NCI-H1436 (cell line): ENCODE measurements around the gene SERPINI1.
A peak's percentile ranks its signal among the peaks of the same experiment; 100 is the strongest.

Experiments used
- DNase-seq: peaks from one replicate; lab custom pipeline; 2025; lab: John Stamatoyannopoulos, UW

The SERPINI1 gene, protein sequence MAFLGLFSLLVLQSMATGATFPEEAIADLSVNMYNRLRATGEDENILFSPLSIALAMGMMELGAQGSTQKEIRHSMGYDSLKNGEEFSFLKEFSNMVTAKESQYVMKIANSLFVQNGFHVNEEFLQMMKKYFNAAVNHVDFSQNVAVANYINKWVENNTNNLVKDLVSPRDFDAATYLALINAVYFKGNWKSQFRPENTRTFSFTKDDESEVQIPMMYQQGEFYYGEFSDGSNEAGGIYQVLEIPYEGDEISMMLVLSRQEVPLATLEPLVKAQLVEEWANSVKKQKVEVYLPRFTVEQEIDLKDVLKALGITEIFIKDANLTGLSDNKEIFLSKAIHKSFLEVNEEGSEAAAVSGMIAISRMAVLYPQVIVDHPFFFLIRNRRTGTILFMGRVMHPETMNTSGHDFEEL

DNA sequence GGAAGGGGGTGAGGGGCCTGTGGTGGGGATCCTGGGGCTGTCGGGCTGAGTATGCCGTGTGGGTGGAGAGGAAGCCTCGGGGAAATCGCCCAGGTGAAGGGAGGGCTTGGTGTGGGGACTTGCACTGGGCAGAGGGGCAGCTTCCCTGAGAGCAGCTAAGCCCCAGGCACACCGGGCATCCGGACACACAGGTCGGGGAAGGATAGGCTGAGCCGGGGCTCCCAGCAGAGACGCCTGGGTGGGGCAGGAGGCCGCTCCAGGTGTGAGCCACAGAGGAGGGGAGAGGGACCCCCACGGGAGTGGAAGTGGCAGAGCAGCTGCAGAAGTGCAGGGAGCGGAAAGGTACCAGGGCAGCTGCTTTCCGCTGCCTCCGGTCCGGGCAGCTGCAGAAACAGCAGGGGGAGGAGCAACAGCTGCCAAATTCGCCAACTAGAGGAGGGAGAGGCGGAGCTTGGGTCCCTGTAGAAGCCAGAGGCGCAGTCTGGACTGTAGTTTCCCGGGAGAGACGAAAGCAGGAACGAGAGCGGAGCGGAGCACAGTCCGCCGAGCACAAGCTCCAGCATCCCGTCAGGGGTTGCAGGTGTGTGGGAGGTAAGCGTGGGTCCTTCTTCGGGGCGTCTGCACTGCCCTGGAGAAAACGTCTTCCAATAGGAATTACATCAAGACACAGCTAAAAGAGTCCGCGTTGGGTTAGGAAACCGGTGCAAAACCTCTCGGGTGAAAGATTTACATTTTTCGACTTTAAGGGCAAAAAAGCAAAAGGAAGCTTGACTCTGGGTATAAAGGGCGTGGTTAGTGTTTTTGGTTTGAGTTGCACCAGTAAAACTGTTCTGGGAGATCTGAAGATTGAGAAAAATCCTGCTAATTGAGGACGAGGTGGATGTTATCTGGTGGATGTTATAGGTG lies at the start of gene SERPINI1:
Gene SERPINI1 (plus strand): TSS at position 489 of the 906 bp plus-strand sequence. CDS start 53,408 bp downstream, outside the sequence.
- DNase-seq: peak; percentile 89

DNA sequence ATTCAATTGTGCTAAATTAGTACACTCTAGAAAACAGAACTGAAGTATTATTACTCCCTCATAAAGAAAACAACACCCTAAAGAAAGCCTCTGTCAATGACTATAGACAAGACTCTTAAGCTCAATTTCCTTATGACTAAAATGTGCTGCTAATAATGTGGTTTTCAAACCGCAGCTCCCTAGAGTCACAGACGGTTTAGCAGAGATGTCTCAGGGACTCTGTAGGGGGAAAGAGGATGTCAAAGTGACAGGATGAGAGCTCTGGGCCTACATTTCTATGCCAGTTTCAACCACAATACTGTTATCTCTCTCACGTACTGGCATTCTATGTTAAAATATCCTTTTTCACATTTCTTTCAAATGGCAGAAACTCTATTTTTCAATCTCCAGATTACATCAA lies 44.2 kb upstream of the SERPINI1 start:
- peak; percentile 11 for DNase-seq

DNA sequence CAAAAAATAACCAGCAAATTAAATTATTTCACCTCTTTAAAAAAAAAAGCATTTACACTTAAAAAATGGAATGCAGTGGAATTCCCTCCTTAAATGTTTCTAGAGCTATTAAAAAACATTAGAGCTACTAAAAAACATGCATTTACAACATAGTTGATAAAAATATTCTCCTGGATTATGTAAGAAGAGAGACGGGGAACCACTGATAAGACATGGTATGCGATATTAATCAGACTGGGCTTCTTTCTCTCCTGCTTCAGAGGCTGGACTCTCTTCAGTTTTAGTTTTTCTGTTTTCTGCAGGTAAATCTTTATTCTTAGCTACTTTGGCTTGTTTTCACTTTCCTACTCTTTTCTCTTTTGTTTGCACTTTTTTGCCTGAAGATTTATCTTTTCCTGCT lies 41.4 kb upstream of the SERPINI1 start:
- no peak for DNase-seq

DNA sequence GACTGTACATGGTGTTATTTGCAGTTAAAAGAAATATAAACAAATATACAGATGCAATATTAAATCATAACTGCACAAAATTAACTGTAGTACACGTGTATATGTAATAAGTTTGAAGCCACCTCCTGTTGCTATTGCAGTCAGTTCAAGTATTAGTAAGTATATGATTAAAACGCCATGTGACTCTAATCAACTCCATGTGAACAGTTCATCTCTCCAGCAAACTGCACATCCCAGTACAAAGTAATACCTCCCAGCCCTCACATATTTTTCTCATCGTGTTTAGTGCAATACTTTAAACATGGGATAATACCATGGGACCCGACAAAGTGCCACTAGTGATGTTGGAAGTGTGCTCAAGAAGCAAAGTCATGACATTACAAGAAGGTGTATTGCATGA lies 35.5 kb upstream of the SERPINI1 start:
- DNase-seq: no peak

DNA sequence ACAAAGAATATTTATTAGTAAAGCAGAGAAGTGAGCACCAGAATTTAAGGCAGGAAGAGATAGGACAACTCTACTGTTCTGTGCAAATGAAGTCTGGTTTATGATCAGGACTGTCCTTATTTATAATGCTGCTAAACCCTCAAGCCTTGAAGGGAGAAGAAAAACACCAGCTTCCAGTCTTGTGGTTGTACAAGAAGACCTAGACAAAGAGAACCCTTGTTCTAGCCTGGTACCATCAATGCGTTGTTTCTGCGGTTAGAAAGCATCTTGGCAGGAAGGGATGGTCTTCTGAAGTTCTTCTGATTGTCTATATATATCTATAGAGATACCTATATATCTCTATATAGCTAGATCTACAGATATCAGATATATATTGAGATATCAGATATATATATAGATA lies 34.6 kb upstream of the SERPINI1 start:
- no peak for DNase-seq

DNA sequence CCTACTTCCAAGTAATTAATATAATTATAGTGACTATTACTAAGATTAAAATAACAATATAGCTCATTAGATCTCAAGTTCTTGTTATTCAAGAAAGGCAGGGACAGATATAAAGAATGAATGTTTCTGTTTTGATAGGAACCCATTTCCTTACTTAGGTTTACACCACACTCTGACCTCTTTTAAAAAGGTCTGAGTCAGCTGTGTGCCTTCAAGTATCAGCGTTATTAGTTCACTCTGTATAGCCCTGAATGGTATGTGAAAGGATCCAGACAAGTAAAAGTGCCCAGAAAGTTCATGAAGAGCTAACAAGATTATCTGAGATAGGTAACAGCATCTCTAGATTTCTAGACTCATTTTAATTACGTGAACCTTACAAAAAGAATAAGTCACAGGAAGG lies 29.7 kb upstream of the SERPINI1 start:
- DNase-seq: no peak

DNA sequence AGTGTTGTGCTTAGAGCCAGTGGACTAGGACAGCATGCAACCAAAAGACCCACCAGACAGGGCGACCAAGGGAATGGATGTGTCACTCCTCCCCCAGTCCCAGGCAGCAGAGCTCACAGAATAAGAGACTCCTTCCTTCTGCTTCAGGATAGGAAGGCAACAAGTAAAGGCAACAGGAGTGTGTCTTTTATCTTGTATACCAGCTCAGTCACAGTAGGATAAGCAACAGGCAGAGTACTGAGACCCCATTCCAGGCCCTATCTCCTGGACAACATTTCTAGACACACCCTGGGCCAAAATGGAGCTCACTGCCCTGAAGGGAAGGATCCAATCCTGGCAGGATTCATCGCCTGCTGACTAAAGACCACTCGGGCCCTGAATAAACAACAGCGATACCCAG lies 25.8 kb upstream of the SERPINI1 start:
- no peak for DNase-seq

DNA sequence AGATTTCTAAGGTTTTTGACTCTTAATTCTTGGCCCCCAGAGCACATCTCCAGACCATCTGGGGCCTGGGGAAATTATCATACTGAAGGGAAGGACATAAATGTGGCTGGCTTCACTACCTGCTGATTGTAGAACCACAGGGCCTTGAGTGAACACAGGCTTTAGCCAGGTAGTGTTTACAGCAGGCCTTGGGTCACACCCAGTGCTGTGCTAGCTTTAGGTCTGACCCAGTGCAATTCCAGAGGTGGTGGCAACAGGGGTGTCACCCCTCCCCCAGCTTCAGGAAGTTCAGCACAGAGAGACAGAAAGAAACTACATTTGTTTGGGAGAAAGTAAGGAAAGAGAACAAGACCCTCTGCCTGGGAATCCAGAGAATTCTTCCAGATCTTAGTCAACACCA lies 25.0 kb upstream of the SERPINI1 start:
- no peak for DNase-seq

DNA sequence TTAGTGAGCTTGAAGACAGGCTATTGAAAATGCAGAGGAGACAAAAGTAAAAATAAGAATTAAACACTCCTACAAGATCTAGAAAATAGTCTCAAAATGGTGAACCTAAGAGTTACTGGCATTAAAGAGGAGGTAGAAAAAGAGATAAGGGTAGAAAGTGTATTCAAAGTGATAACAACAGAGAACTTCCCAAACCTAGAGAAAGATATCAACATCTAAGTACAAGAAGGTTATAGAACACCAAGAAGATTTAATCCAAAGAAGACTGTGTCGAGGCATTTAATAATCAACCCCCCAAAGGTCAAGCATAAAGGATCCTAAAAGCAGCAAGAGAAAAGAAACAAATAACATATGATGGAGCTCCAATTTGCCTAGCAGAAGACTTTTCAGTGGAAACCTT lies 24.1 kb upstream of the SERPINI1 start:
- DNase-seq: no peak

DNA sequence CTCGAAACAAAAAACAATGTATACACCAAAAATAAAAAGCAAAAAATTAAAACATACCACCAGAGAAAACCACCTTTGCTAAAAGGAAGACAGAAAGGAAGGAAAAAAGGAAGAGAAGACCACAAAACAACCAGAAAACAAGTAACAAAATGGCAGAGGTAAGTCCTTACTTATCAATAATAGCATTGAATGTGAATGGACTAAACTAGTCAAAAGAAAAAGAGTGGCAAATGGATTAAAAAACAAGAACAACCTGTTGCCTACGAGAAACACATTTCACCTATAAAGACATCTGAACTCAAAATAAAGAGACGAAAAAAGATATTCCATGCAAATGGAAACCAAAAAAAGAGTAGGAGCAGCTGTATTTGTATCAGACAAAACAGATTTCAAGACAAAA lies 23.1 kb upstream of the SERPINI1 start:
- no peak for DNase-seq

DNA sequence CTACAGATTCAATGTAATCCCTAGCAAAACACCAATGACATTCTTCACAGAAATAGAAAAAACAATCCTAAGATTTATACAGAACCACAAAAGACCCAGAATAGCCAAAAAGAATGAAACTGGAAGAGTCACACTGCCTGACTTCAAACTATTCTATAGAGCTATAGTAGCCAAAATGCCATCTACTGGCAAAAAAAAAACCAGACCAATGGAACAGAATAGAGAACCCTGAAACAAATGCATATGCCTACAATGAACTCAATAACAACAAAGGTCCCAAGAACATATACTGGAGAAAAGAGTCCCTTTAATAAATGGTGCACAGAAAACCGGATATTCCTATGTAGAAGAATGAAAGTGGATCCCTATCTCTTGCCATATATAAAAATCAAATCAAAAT lies 20.6 kb upstream of the SERPINI1 start:
- no peak for DNase-seq

DNA sequence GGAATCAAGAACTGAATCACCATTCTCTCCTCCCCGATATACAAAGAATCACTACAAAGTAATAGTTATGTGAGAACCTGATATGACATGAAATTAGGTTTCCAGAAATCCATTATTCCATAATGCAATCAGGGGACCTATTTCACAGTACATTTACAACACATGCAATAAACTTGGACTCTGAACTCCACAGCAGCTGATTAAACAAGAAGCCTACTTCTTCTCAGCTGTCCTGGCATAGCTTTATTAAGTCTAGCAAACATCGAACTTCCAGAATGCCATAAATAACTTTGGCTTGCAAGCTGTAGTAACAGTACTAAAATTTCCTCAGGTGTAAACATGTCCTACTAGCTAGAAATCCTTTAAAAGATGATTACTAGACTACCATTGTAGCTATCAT lies 18.6 kb upstream of the SERPINI1 start:
- DNase-seq: no peak

DNA sequence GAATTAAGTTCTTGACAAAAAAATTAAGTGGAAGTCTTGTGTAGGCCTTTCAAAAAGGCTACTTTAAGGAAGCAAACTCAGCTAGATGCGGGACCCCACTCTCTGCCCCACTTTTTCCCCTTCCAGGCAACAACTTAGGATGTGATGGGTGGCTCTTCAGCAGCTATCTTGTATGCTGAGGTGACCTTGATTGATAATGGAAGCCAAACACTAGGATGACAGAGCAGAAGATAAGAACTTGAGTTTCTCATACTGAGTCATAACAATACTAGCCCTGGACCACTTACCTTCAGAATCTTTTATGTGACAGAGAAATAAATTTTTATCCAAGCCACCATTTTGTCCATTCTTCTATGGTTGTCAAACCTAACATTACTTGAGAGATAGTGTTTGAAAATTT lies 16.9 kb upstream of the SERPINI1 start:
- DNase-seq: no peak

DNA sequence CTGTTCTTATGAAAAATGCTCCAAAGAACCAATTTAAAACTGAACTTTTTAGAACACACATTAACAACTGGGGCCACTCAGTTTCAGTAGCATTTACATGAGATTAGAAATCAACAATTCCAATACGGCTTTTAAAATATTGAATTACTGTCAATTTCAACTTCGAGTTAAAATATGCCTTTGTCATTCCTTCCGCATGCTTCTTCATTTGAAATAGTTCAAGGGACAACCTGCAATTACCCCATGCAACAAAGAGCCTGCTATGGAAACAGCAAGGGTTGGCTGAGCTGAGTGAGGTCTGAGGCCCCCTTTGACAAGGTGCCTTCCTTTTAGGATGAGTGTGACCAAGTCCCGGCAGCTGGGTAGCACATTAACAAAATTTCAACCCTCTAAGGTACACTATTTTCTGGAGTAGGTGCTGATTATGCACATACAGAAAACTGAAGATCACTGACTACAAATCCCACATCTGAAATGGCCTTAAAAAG lies 12.5 kb upstream of the SERPINI1 start:
- DNase-seq: no peak

DNA sequence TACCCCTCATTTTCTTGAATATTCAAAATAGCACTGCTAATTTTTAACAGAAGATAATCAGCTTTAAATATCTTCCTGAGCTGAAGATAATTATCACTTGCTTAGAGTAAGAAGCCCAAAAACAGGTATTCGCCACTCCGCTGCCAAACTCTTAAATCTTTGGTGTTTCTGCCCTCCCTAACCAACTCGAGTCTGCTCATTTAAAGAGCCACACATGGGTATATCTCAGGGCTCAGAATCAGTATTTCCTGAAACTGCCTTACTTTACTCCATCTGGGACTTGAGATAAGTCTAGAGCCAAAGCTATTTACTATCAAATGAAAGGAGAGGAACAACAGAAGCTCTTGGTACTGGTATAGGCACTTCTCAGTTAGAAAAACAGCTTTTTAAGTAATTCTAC lies 11.6 kb upstream of the SERPINI1 start:
- DNase-seq: no peak

DNA sequence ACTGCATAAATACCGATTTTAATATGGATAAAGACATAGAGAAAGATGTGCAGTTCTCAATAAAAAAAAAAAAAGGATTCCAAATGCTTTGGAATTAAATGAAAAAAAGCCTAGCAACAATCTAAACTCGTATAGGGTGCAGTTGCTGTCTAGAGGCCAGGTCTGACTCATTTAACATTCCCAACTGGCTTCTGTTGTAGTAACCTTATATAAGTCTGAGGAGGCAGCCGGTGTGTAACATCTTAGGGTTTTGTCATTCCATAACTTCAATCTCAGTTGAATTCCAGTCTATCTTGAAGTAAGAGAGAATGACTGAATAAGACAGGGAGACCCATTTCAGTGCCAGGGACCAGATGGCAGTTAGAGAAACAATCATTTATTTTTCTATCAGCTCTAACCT lies 7.3 kb upstream of the SERPINI1 start:
- DNase-seq: no peak

DNA sequence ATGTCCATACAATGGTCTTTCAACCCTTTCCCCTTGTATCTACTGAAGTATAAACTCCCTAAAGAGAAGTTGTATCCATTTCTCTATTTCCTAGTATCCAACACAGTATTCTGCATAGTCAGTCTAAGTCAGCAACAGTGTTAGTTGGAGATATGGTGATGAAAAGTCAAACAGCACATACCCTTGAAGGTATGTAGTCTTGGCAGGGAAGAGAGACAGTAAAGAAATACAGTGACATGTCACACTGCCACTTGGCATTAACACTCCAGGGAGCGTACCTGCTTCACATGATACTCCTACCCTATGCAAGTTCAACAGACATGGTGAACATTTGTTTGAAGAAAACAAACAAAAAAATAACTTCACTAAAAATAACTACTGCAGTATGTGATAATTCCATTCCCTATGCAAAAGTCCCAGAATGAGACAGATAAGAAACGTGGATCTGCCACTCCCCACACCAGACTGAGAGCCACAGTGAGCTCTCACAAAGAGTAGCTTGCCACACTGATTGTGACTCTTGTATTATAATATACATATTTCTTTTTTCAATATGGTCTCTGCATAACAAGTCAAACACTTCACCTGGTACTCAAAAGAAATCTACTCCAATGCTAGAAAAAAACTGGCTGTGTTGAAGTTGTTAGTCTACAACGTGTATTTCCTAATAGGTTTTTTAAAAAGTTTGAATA lies 6.7 kb upstream of the SERPINI1 start:
- DNase-seq: no peak

DNA sequence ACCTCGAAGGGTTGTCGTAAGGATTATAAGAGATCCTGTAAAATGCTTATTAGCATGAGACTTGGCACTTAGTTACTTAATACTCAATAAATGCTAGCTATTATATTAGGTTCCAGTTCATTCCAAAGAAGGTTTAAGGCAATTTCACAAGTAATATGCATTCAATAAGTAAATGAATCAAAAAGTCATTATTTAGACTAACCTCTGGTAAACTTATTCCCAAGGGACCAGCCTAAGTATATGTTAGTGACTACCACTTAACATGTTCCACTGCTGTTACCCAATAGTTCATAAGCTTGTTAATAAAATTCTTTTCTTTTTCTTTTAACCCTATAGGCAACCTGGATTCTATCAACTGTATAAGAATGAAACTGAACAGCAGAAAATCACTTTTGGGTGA lies 5.9 kb upstream of the SERPINI1 start:
- DNase-seq: no peak

DNA sequence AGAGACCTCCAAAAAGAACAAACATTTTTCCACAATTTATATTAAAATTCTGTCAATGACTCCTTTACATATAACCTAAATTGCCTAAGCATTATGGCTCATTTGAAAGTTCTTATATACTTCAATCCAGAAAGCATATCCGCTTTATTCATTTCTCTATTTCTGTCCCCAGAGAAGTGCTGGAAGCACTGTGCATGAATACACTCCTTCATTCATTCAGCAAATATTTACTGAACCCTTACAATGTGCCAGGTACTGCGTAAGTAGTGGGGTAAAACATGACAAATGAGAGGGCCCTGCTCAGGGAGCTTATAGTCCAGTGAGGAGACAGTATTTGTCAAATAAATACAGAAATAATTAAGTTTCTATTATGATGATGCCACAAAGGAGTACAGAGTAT lies 4.1 kb upstream of the SERPINI1 start:
- DNase-seq: no peak

DNA sequence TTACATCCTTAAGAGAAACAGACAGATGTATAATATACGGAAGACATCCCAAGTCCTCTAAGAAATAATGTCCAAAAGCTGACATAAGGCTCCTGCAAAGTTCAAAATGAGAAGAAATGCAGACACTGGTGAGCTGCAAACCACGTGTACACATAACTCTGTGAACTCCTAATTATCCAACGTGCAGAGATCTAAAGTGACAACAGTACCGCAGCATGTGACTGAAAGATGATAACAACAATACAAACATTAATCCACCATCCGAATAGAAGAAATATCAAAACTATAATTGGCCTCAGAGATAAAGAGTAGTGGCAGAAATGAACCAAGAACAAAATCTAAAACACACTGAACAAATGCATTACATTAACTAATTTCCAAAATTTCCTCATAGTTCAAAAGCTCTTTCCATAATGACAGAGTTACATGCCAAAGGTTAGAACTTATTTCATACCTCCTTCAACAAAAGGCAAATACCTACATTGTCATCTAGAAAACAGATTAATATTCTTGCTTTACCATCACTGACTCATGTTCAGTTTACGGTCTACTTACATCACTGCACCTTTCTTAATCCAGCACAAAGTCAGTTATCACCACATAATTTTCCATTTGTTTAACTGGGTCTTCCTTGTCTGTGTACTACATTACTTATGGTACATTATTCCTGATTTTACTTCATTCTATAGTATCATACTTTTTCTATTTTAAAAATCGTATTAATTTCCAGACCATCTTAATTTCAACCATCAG lies 3.0 kb upstream of the SERPINI1 start:
- no peak for DNase-seq

DNA sequence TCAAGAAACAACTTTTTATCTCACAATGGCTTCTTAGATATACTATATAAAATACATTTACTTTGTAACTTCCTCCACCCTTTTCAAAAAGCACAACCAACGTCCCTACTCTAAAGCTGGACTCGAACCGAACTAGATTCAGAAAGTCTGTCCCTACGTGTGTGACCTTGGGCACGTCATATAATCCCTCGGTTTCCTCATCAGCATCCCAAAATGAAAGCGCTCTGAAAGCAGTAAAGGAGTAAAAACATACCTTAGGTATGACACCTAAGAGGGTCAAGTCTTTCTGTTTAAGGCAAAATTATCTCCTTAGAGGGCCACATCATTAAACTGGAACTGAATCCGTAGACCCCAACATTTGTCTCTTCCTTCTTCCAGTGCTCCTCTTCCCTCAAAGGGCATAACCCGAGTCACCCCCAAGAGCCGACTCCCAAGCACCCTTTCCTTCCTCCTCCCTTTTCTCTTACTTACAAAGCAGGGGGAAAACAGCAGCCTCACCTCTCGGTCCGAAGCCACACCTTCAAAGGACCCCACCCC lies 1.5 kb upstream of the SERPINI1 start:
- DNase-seq: no peak
